ENCODE data around the gene PADI4. TPM values are rescaled to one million over a fixed set of nuclear protein-coding genes. Genes with fewer than 3 reads are reported as not detected.

Gene PADI4
- total and polyA plus RNA-seq, 2 of the 8 experiments (the other 6 are each of a cell fraction or from before 2014, with no cell fraction given), result 0.29 TPM; not detected in 1

DNA sequence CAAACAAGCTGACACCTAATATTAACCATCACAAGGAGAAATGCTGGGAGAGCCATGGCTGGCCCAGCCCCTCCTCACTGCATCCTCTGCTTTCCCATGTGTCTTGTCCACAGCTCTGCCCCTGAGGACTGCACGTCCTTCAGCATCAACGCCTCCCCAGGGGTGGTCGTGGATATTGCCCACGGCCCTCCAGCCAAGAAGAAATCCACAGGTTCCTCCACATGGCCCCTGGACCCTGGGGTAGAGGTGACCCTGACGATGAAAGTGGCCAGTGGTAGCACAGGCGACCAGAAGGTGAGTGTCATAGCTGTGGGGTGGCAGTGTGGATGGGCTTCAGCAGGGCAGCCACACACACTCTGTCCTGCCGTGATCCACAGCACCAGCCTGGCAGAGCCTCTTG lies 22.9 kb downstream of the PADI4 start:
- Histone ChIP-seq H3K56ac (replicated peaks; ENCODE audit: insufficient read length, low read depth, low read length) (no peak overlapping the region), H2BK120ac (replicated peaks; ENCODE audit: low read depth, low read length) (no peak overlapping the region)
- no peak for DNase-seq (ENCODE audit: low read depth in 1 of 2, low spot score in 2 of 2)
- TF ChIP-seq SP4 (IDR thresholded peaks at IDR 0.05; ENCODE audit: low read length), result no peak
- no peak for TF ChIP-seq CHD2 (IDR thresholded peaks at IDR 0.05; ENCODE audit: low read length)
- TF ChIP-seq TAF7 (optimal IDR thresholded peaks at IDR 0.05; ENCODE audit: borderline replicate concordance, low read depth, low read length), result no peak
- TF ChIP-seq, protein P1, sequence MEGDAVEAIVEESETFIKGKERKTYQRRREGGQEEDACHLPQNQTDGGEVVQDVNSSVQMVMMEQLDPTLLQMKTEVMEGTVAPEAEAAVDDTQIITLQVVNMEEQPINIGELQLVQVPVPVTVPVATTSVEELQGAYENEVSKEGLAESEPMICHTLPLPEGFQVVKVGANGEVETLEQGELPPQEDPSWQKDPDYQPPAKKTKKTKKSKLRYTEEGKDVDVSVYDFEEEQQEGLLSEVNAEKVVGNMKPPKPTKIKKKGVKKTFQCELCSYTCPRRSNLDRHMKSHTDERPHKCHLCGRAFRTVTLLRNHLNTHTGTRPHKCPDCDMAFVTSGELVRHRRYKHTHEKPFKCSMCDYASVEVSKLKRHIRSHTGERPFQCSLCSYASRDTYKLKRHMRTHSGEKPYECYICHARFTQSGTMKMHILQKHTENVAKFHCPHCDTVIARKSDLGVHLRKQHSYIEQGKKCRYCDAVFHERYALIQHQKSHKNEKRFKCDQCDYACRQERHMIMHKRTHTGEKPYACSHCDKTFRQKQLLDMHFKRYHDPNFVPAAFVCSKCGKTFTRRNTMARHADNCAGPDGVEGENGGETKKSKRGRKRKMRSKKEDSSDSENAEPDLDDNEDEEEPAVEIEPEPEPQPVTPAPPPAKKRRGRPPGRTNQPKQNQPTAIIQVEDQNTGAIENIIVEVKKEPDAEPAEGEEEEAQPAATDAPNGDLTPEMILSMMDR (IDR thresholded peaks at IDR 0.05; ENCODE audit: control extremely low read depth in 1 of 3, insufficient read depth in 1 of 3, low read depth in 1 of 3, low read length in 3 of 3), result no peak
- TF ChIP-seq TEAD4 (IDR thresholded peaks at IDR 0.05; ENCODE audit: low read depth, low read length), result no peak
- TF ChIP-seq SRF (IDR thresholded peaks at IDR 0.05; ENCODE audit: low read depth, low read length), result no peak
- TF ChIP-seq BRCA1 (IDR thresholded peaks at IDR 0.05; ENCODE audit: low read depth, low read length), result no peak
- no peak for TF ChIP-seq EP300 (IDR thresholded peaks at IDR 0.05; ENCODE audit: borderline replicate concordance in 1 of 2, low read depth in 2 of 2, low read length in 2 of 2)
- TF ChIP-seq CBX8 (IDR thresholded peaks at IDR 0.05; ENCODE audit: borderline replicate concordance, low read depth, low read length), result no peak
- TF ChIP-seq RNF2 (IDR thresholded peaks at IDR 0.05; ENCODE audit: borderline replicate concordance, low read depth, low read length, missing control alignments, poor library complexity, severe bottlenecking), result no peak
- TF ChIP-seq TCF12 (IDR thresholded peaks at IDR 0.05; ENCODE audit: low read depth, low read length), result no peak
- no peak for TF ChIP-seq SIX5 (IDR thresholded peaks at IDR 0.05; ENCODE audit: low read depth, low read length)

More for the DNA sequence above, 22.9 kb downstream of the PADI4 start:
- Histone ChIP-seq H3K27ac (ENCODE audit: low read depth, low read length) (no peak overlapping the region), H3K4me1 (replicated peaks in 1 of 4; ENCODE audit: control insufficient read depth in 3 of 4, insufficient read depth in 4 of 4, low read length in 3 of 4) (no peaks in the 10 kb centered on the region), H2BK12ac (ENCODE audit: low read depth, low read length) (no peak overlapping the region), H2BK20ac (ENCODE audit: low read length) (no peak overlapping the region), H3K9ac (replicated peaks in 1 of 4; ENCODE audit: extremely low read depth in 1 of 4, low read depth in 3 of 4, low read length in 3 of 4) (no peak overlapping the region), H3K36me3 (ENCODE audit: control insufficient read depth in 2 of 4, insufficient read depth in 4 of 4, low read length in 3 of 4) (no peaks in the 10 kb centered on the region), H4K8ac (ENCODE audit: extremely low read depth, insufficient read depth, low read length) (no peak overlapping the region; the same call in 1 of the 2 replicates), H3K79me2 (ENCODE audit: control insufficient read depth in 1 of 2, insufficient read depth in 2 of 2, low read length in 2 of 2) (no peaks in the 10 kb centered on the region), H3K9me3 (ENCODE audit: insufficient read depth in 2 of 2, low read depth in 1 of 2, low read length in 1 of 2) (no peaks in the 10 kb centered on the region), H2AK5ac (ENCODE audit: low read depth, low read length) (no peak overlapping the region), H2AFZ (ENCODE audit: low read length) (no peak overlapping the region), H3K23me2 (ENCODE audit: low read depth, low read length) (no peaks in the 10 kb centered on the region), H2BK15ac (ENCODE audit: low read length) (no peak overlapping the region), H3K4ac (replicated peaks; ENCODE audit: insufficient read length, low read depth, low read length) (no peak overlapping the region), H3K23ac (ENCODE audit: insufficient read length) (no peak overlapping the region), H4K5ac (ENCODE audit: insufficient read length, low read depth, low read length) (no peak overlapping the region), H4K91ac (replicated peaks; ENCODE audit: insufficient read length, low read length) (no peak overlapping the region), H3K4me2 (ENCODE audit: insufficient read depth in 1 of 2, low read depth in 2 of 2, low read length in 2 of 2) (no peak overlapping the region), H3K27me3 (replicated peaks in 1 of 4; ENCODE audit: control insufficient read depth in 3 of 4, extremely low read depth in 1 of 4, insufficient read depth in 3 of 4, low read length in 3 of 4) (peaks cover 0 to 3% (median 0%) of the 10 kb centered on the region in 4 experiments; a peak in 4 of 7 replicates), H3K18ac (ENCODE audit: extremely low read depth, low read length) (no peak overlapping the region; the same call in 1 of the 2 replicates), H3K4me3 (ENCODE audit: extremely low read depth in 1 of 4, insufficient read depth in 2 of 4, low read depth in 3 of 4, low read length in 4 of 4) (no peak overlapping the region), H4K20me1 (replicated peaks in 1 of 2; ENCODE audit: control insufficient read depth in 1 of 2, insufficient read depth in 2 of 2, low read length in 2 of 2) (no peaks in the 10 kb centered on the region), H3K14ac (ENCODE audit: insufficient read length) (no peak overlapping the region), H2BK5ac (ENCODE audit: low read depth, low read length) (no peak overlapping the region), H3K79me1 (ENCODE audit: low read depth, low read length) (no peaks in the 10 kb centered on the region)
- CTCF ChIA-PET (ENCODE audit: partially characterized antibody), result interaction anchor here (0.5 to 3.3 kb wide), 3 partner anchors 22 to 114 kb away, joined by 3 to 12 read pairs (median 4); no protein-coding TSS in a partner anchor
- FAIRE-seq, result no peak
- POLR2A ChIA-PET (ENCODE audit: partially characterized antibody), result no interaction called here
- 81% methylated on average over 7 of the region's 7 CpGs; no CpG with 5 or more reads in 1 of the 2 experiments for WGBS, 2 experiments (ENCODE audit: extremely low coverage in 1 of 2, insufficient coverage in 1 of 2, insufficient read length in 1 of 2, insufficient replicate concordance in 2 of 2, low coverage in 1 of 2, low lambda C conversion rate in 2 of 2, missing lambda C conversion rate in 1 of 2)

All from H1 (cell line).